IMR-90 (cell line): Measurements from ENCODE around the gene WDFY1. TPM values are rescaled to one million over a fixed set of nuclear protein-coding genes. Genes with fewer than 3 reads are reported as not detected.
A peak's percentile ranks its signal among the peaks of the same experiment; 100 is the strongest.

ENCODE experiments used
- ATAC-seq: fragments of 200-7000 bp; cut with Tn5 transposase; 2 replicates; pipeline ENCODE4 v1.9.1; 2020; ENCODE audit warnings: low read depth, mild to moderate bottlenecking, moderate library complexity
- Bru-seq: library from RNA; stranded (reverse); fragments of 400-500 nt; gene quantifications from one replicate; lab custom pipeline; 2021; lab: Mats Ljungman, UMichigan
- BruChase-seq, 2 experiments: library from RNA; stranded (reverse); fragments of 400-500 nt; gene quantifications; one replicate each; lab custom pipeline; 2021; lab: Mats Ljungman, UMichigan
- BruUV-seq: library from RNA; stranded (reverse); fragments of 400-500 nt; replicated peaks from 2 replicates; lab custom pipeline; 2021; lab: Mats Ljungman, UMichigan
- CTCF ChIA-PET: fragments of 300-600 bp; formaldehyde crosslinking; extraction: SDS; loops from one replicate; lab custom pipeline; 2021; ENCODE audit warnings: antibody characterized with exemption; lab: Yijun Ruan, JAX
- POLR2A ChIA-PET: fragments of 300-600 bp; sonication (Branson Sonifier 250); formaldehyde crosslinking; loops from one replicate; lab custom pipeline; 2022; ENCODE audit warnings: antibody characterized with exemption; ENCODE audit not compliant: unreplicated experiment; lab: Charles Lee
- DNase-seq: peaks from one replicate; pipeline ENCODE4 v3.0.0; 2013
- H2AFZ ChIP-seq: replicated peaks from 2 replicates; pipeline ENCODE3; 2013; ENCODE audit warnings: low read length, mild to moderate bottlenecking; ENCODE audit not compliant: poor library complexity
- H2AK5ac ChIP-seq: 2 replicates; pipeline ENCODE4 v1.6.1; 2013; ENCODE audit warnings: low read depth, low read length, inconsistent platforms
- H2AK9ac ChIP-seq: replicated peaks from 2 replicates; pipeline ENCODE3; 2013; ENCODE audit warnings: mild to moderate bottlenecking, low read depth, low read length, moderate library complexity; ENCODE audit not compliant: poor library complexity
- H2BK120ac ChIP-seq: 2 replicates; pipeline ENCODE4 v1.6.1; 2013; ENCODE audit warnings: low read depth, low read length, inconsistent platforms
- H2BK15ac ChIP-seq: 3 replicates; pipeline ENCODE4 v1.6.1; 2013; ENCODE audit warnings: low read depth, low read length, inconsistent platforms
- H2BK20ac ChIP-seq: 2 replicates; pipeline ENCODE4 v1.6.1; 2013; ENCODE audit warnings: low read depth, mild to moderate bottlenecking, inconsistent platforms, low read length, moderate library complexity
- H2BK5ac ChIP-seq: 2 replicates; pipeline ENCODE4 v1.6.1; 2013; ENCODE audit warnings: mild to moderate bottlenecking, low read depth, low read length, inconsistent platforms; ENCODE audit not compliant: poor library complexity, severe bottlenecking
- H3K14ac ChIP-seq: replicated peaks from 2 replicates; pipeline ENCODE4 v1.6.1; 2013; ENCODE audit warnings: low read depth, low read length, inconsistent platforms
- H3K18ac ChIP-seq: 2 replicates; pipeline ENCODE4 v1.6.1; 2013; ENCODE audit warnings: low read depth, low read length, control low read depth
- H3K23ac ChIP-seq: 2 replicates; pipeline ENCODE4 v1.6.1; 2013; ENCODE audit warnings: low read depth, low read length, inconsistent platforms
- H3K27ac ChIP-seq: 2 replicates; pipeline ENCODE4 v1.5.1; 2013; ENCODE audit warnings: mild to moderate bottlenecking, control low read depth, low read length; ENCODE audit not compliant: insufficient read depth
- H3K27me3 ChIP-seq: 2 replicates; pipeline ENCODE4 v1.6.1; 2013; ENCODE audit warnings: low read length; ENCODE audit not compliant: control insufficient read depth, insufficient read depth
- H3K36me3 ChIP-seq: 2 replicates; pipeline ENCODE4 v1.6.1; 2013; ENCODE audit warnings: low read length, mixed read lengths; ENCODE audit not compliant: control insufficient read depth, insufficient read depth
- H3K4ac ChIP-seq: 2 replicates; pipeline ENCODE4 v1.6.1; 2013; ENCODE audit warnings: low read depth, low read length, inconsistent platforms
- H3K4me1 ChIP-seq: 2 replicates; pipeline ENCODE4 v1.6.1; 2013; ENCODE audit warnings: low read length, mixed read lengths; ENCODE audit not compliant: control insufficient read depth, insufficient read depth
- H3K4me2 ChIP-seq: 2 replicates; pipeline ENCODE4 v1.6.1; 2013; ENCODE audit warnings: low read depth, mild to moderate bottlenecking, control low read depth, low read length, moderate library complexity
- H3K4me3 ChIP-seq: 2 replicates; pipeline ENCODE4 v1.5.1; 2013; ENCODE audit warnings: low read depth, mild to moderate bottlenecking, control low read depth, low read length, moderate library complexity; ENCODE audit not compliant: insufficient read depth
- H3K56ac ChIP-seq: 2 replicates; pipeline ENCODE4 v1.6.1; 2013; ENCODE audit warnings: low read length, inconsistent platforms; ENCODE audit not compliant: insufficient read depth; ENCODE audit errors: extremely low read depth
- H3K79me1 ChIP-seq, 2 experiments: 2 replicates each; pipeline ENCODE4 v1.6.1; 2013; ENCODE audit warnings: low read length in 2 of 2, inconsistent platforms in 1 of 2, low read depth in 1 of 2
- H3K9ac ChIP-seq: 2 replicates; pipeline ENCODE4 v1.6.1; 2013; ENCODE audit warnings: low read depth, low read length, control low read depth
- H3K9me1 ChIP-seq: 2 replicates; pipeline ENCODE4 v1.6.1; 2013; ENCODE audit warnings: low read length, inconsistent platforms; ENCODE audit not compliant: insufficient read depth
- H3K9me3 ChIP-seq: 2 replicates; pipeline ENCODE4 v1.6.1; 2013; ENCODE audit warnings: low read length; ENCODE audit not compliant: control insufficient read depth, insufficient read depth
- H4K20me1 ChIP-seq: 2 replicates; pipeline ENCODE4 v1.6.1; 2013; ENCODE audit warnings: low read length, inconsistent platforms; ENCODE audit not compliant: insufficient read depth
- H4K5ac ChIP-seq: 2 replicates; pipeline ENCODE4 v1.6.1; 2013; ENCODE audit warnings: mild to moderate bottlenecking, low read depth, low read length, control low read depth
- H4K8ac ChIP-seq, 2 experiments: 2 replicates each; pipeline ENCODE4 v1.6.1; 2013; ENCODE audit warnings: low read depth in 2 of 2, low read length in 2 of 2, control low read depth in 1 of 2, inconsistent platforms in 1 of 2
- H4K91ac ChIP-seq: 2 replicates; pipeline ENCODE4 v1.6.1; 2013; ENCODE audit warnings: low read depth, low read length, inconsistent platforms; ENCODE audit not compliant: insufficient read depth
- CHD1 ChIP-seq: IDR thresholded peaks from 2 replicates; pipeline ENCODE4 v1.6.1; 2012; ENCODE audit warnings: low read depth, low read length, improper control_type of control experiment
- MAFK ChIP-seq: IDR thresholded peaks from 2 replicates; pipeline ENCODE4 v1.6.1; 2012; ENCODE audit warnings: low read depth, low read length, improper control_type of control experiment
- MAZ ChIP-seq: IDR thresholded peaks from 2 replicates; pipeline ENCODE4 v1.6.1; 2012; ENCODE audit warnings: low read depth, mild to moderate bottlenecking, low read length, improper control_type of control experiment, moderate library complexity, borderline replicate concordance
- MXI1 ChIP-seq: IDR thresholded peaks from 2 replicates; pipeline ENCODE4 v1.6.1; 2012; ENCODE audit warnings: low read depth, mild to moderate bottlenecking, low read length, moderate library complexity, borderline replicate concordance
- NFE2L2 ChIP-seq: fragments of 150-350 bp; IDR thresholded peaks from 2 replicates; pipeline ENCODE4 v1.6.1; 2016; ENCODE audit warnings: low read depth, mild to moderate bottlenecking, low read length
- POLR2A ChIP-seq: IDR thresholded peaks from 2 replicates; pipeline ENCODE4 v1.6.1; 2012; ENCODE audit warnings: mild to moderate bottlenecking, low read depth, low read length
- RAD21 ChIP-seq: IDR thresholded peaks from 2 replicates; pipeline ENCODE4 v1.6.1; 2012; ENCODE audit warnings: low read length, improper control_type of control experiment
- RCOR1 ChIP-seq: IDR thresholded peaks from 2 replicates; pipeline ENCODE4 v1.6.1; 2012; ENCODE audit warnings: mild to moderate bottlenecking, low read length, improper control_type of control experiment; ENCODE audit not compliant: insufficient replicate concordance
- SMC3 ChIP-seq: fragments of 150-350 bp; IDR thresholded peaks from 2 replicates; pipeline ENCODE4 v1.6.1; 2016; ENCODE audit warnings: low read depth, mild to moderate bottlenecking, antibody characterized with exemption, low read length, moderate library complexity
- WGBS, 2 experiments: methylation state at CpG; one replicate each; pipeline versions ENCODE4 v1.1.5 to v1.1.7; 2013; ENCODE audit warnings: missing lambda C conversion rate in 2 of 2; ENCODE audit not compliant: insufficient read length in 1 of 2; ENCODE audit errors: extremely low coverage in 2 of 2; 5-methylcytosine and 5-hydroxymethylcytosine counted together
- dilution Hi-C: fragments of 300-500 bp; cut with HindIII; formaldehyde crosslinking; loops from one replicate; pipeline ENCODE4 v1.14.3; 2018; ENCODE audit warnings: low sequenced_read_pairs; ENCODE audit not compliant: unreplicated experiment
- in situ Hi-C: fragments of 300-500 bp; cut with MboI; formaldehyde crosslinking; loops from 3 replicates; pipeline ENCODE4 v1.14.3; 2019; ENCODE audit warnings: low sequenced_read_pairs, inconsistent platforms, mixed read lengths
- intact Hi-C: fragments of 100-400 bp; cut with micrococcal nuclease; formaldehyde crosslinking; loops from 2 replicates; pipeline ENCODE4 v1.10.0; 2022
- long read RNA-seq: library from polyadenylated mRNA; unstranded; transcript quantifications from one replicate; pipeline ENCODE4 v2.0.0, GENCODE V29; 2021; ENCODE audit not compliant: unreplicated experiment
- polyA plus RNA-seq, 3 experiments: library from polyadenylated mRNA; depleted of rRNA; stranded (reverse); fragments of >200 nt; gene quantifications; 2 replicates each; pipeline ENCODE4 v1.2.3, GENCODE V29; 2012; ENCODE audit warnings: low replicate concordance in 1 of 3
- total RNA-seq: library from RNA; depleted of rRNA; stranded (reverse); fragments of >200 nt; gene quantifications from 2 replicates; pipeline ENCODE4 v1.2.3, GENCODE V29; 2012; rRNA removed
- TF ChIP-seq, protein P1 (sequence below): fragments of 150-350 bp; IDR thresholded peaks from 2 replicates; pipeline ENCODE4 v1.6.1; 2016; ENCODE audit warnings: low read depth, mild to moderate bottlenecking, low read length, moderate library complexity, borderline replicate concordance
- TF ChIP-seq, protein P2 (sequence below): fragments of 150-350 bp; IDR thresholded peaks from 2 replicates; pipeline ENCODE4 v1.6.1; 2017; ENCODE audit warnings: mild to moderate bottlenecking, antibody characterized with exemption, low read length, low read depth

Gene WDFY1, protein sequence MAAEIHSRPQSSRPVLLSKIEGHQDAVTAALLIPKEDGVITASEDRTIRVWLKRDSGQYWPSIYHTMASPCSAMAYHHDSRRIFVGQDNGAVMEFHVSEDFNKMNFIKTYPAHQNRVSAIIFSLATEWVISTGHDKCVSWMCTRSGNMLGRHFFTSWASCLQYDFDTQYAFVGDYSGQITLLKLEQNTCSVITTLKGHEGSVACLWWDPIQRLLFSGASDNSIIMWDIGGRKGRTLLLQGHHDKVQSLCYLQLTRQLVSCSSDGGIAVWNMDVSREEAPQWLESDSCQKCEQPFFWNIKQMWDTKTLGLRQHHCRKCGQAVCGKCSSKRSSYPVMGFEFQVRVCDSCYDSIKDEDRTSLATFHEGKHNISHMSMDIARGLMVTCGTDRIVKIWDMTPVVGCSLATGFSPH
- 93.6 and 115 TPM in 2 replicates for total RNA-seq
- 29.5 and 35.6 TPM in 2 replicates for polyA plus RNA-seq (2012; rRNA removed)
- polyA plus RNA-seq (2012; cell fraction: cytosol; rRNA removed), result 11.5 and 21.4 TPM in 2 replicates
- 77.1 and 110 TPM in 2 replicates for polyA plus RNA-seq (2012; cell fraction: nucleus; rRNA removed; ENCODE audit: low replicate concordance)
- percentile 94 among the genes with signal in this experiment for Bru-seq, nascent RNA
- BruChase-seq, experiment 1, labeled RNA remaining after a 6-hour chase, result percentile 93 among the genes with signal in this experiment
- BruChase-seq, experiment 2, labeled RNA remaining after a 2-hour chase, result percentile 89 among the genes with signal in this experiment
- long read RNA-seq, full-length matches to known transcripts, result 68 of 91 reads
- long read RNA-seq, partial matches to known transcripts, result 2 of 91 reads
- long read RNA-seq, other reads (novel, unspliced or antisense), result 21 of 91 reads

DNA sequence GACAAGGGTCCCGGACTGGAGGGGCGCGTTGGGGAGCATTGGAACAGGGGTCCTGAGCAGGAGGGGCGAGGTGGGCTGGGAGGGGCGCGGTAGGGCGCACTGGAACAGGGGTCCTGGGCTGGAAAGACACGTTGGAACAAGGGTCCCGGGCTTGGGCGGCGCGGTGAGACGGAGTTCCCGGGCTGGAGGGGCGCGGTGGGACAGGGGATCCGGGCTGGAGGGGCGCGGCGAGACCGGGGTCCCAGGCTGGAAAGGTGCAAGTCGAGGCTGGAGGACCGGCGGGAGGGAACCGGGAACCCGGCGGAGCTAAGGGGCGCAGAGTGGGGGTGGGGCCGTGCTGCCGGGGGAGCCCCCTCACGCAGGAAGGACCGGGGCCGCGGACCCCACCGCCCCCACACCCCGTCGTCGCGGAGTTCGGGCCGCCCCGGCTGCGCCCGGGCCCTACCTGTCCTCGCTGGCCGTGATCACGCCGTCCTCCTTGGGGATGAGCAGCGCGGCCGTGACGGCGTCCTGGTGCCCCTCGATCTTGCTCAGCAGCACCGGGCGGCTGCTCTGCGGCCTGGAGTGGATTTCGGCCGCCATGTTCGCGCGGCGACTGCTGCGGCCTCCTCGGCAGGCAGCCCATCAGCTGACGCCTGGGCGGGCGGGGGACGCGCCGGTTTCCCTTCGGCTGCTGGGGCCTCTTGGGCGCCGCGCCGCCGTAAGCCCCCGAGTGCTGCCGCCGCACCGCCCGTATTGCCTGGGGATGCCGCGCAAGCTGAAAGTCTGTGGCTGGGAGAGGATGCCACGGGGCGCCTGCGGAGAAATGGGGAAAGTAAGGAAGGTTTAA lies at the start of gene WDFY1:
TSS of gene WDFY1 (minus strand) at position 633 of the 829 bp plus-strand sequence. CDS start at position 582, 51 bp downstream.
- peak within 1 kb of the TSS; percentile 95 for H3K4me2 ChIP-seq
- H2AK9ac ChIP-seq, result peak within 1 kb of the TSS; percentile 98
- H3K27me3 ChIP-seq, result no peaks in the 10 kb centered on the region
- H3K9ac ChIP-seq, result peak within 1 kb of the TSS; percentile 94
- H3K79me1 ChIP-seq, result peaks cover 7 to 29% of the 10 kb centered on the region in 2 experiments
- peak within 1 kb of the TSS; percentile 91 for H3K4me3 ChIP-seq
- peak within 1 kb of the TSS; percentile 99 for H2AFZ ChIP-seq
- peak; percentile 86 for DNase-seq
- H2AK5ac ChIP-seq, result peak within 1 kb of the TSS; percentile 86
- peaks cover 9% of the 10 kb centered on the region for H3K4me1 ChIP-seq
- intact Hi-C loops (loop anchor here (10.0 kb wide), 1 partner anchor 250 kb away; no protein-coding TSS in a partner anchor), dilution Hi-C loops (no loop called here), in situ Hi-C loops (no loop called here)
- CTCF ChIA-PET, result no interaction called here
- POLR2A ChIA-PET, result interaction anchor here (0.6 kb wide), 1 partner anchor 51 kb away, joined by 3 read pairs; no protein-coding TSS in a partner anchor
- peaks cover 17% of the 10 kb centered on the region for H4K20me1 ChIP-seq
- peak within 1 kb of the TSS; percentile 96 for H3K23ac ChIP-seq
- no TSS peak for BruUV-seq
- no peak within 1 kb of the TSS for H2BK20ac ChIP-seq
- H4K5ac ChIP-seq, result peak within 1 kb of the TSS; percentile 73
- peak within 1 kb of the TSS; percentile 82 to 91; a peak in 3 of 4 replicates for H4K8ac ChIP-seq
- H4K91ac ChIP-seq, result peak within 1 kb of the TSS; percentile 94
- peaks cover 11% of the 10 kb centered on the region for H3K9me1 ChIP-seq
- peak within 1 kb of the TSS; percentile 98 for H3K4ac ChIP-seq
- peak within 1 kb of the TSS; percentile 84; the same call in 1 of the 2 replicates for H3K18ac ChIP-seq
- H3K36me3 ChIP-seq, result no peaks in the 10 kb centered on the region
- WGBS, 2 experiments, result 0% methylated on average over 35 of the region's 87 CpGs; no CpG with 5 or more reads in 1 of the 2 experiments
- peak within 1 kb of the TSS; percentile 97 for H2BK5ac ChIP-seq
- H3K14ac ChIP-seq, result peak within 1 kb of the TSS; percentile 94
- peak within 1 kb of the TSS; percentile 56 for H3K56ac ChIP-seq
- H2BK120ac ChIP-seq, result peak within 1 kb of the TSS; percentile 87
- H2BK15ac ChIP-seq, result 0 out of 3 replicates have a peak within 1 kb of the TSS, but pooled peaks have one; percentile 39
- no peaks in the 10 kb centered on the region for H3K9me3 ChIP-seq
- peak; percentile 87 for ATAC-seq
- H3K27ac ChIP-seq, result peak within 1 kb of the TSS; percentile 98
- TF ChIP-seq, protein P1, sequence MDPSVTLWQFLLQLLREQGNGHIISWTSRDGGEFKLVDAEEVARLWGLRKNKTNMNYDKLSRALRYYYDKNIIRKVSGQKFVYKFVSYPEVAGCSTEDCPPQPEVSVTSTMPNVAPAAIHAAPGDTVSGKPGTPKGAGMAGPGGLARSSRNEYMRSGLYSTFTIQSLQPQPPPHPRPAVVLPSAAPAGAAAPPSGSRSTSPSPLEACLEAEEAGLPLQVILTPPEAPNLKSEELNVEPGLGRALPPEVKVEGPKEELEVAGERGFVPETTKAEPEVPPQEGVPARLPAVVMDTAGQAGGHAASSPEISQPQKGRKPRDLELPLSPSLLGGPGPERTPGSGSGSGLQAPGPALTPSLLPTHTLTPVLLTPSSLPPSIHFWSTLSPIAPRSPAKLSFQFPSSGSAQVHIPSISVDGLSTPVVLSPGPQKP, result no peak
- TF ChIP-seq MXI1 (no peak; the same call in 1 of the 2 replicates), MAFK (peak; percentile 89), RAD21 (peak; percentile 33), MAZ (peak; percentile 94), POLR2A (peak; percentile 87), SMC3 (peak; percentile 25), CHD1 (no peak), NFE2L2 (peak; percentile 42), RCOR1 (peak; percentile 69)
- TF ChIP-seq, protein P2, sequence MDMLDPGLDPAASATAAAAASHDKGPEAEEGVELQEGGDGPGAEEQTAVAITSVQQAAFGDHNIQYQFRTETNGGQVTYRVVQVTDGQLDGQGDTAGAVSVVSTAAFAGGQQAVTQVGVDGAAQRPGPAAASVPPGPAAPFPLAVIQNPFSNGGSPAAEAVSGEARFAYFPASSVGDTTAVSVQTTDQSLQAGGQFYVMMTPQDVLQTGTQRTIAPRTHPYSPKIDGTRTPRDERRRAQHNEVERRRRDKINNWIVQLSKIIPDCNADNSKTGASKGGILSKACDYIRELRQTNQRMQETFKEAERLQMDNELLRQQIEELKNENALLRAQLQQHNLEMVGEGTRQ, result peak; percentile 80
